ENCODE measurements around the gene ZFP42.
"Not testable (repeated sequence)": the region's sequence is repeated elsewhere in the genome, so short reads cannot be mapped to it uniquely, and the experiment has no call there.

ZFP42 gene

GRCh38 chr4:188032583-188032982 is 37.0 kb downstream of the ZFP42 start:
- no peak for DNase-seq
- intact Hi-C loops (cut with DNase I; ENCODE audit: low total_unique reads): no loop called here
- TF ChIP-seq, protein P1, sequence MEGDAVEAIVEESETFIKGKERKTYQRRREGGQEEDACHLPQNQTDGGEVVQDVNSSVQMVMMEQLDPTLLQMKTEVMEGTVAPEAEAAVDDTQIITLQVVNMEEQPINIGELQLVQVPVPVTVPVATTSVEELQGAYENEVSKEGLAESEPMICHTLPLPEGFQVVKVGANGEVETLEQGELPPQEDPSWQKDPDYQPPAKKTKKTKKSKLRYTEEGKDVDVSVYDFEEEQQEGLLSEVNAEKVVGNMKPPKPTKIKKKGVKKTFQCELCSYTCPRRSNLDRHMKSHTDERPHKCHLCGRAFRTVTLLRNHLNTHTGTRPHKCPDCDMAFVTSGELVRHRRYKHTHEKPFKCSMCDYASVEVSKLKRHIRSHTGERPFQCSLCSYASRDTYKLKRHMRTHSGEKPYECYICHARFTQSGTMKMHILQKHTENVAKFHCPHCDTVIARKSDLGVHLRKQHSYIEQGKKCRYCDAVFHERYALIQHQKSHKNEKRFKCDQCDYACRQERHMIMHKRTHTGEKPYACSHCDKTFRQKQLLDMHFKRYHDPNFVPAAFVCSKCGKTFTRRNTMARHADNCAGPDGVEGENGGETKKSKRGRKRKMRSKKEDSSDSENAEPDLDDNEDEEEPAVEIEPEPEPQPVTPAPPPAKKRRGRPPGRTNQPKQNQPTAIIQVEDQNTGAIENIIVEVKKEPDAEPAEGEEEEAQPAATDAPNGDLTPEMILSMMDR (IDR thresholded peaks at IDR 0.05): no peak

DNA sequence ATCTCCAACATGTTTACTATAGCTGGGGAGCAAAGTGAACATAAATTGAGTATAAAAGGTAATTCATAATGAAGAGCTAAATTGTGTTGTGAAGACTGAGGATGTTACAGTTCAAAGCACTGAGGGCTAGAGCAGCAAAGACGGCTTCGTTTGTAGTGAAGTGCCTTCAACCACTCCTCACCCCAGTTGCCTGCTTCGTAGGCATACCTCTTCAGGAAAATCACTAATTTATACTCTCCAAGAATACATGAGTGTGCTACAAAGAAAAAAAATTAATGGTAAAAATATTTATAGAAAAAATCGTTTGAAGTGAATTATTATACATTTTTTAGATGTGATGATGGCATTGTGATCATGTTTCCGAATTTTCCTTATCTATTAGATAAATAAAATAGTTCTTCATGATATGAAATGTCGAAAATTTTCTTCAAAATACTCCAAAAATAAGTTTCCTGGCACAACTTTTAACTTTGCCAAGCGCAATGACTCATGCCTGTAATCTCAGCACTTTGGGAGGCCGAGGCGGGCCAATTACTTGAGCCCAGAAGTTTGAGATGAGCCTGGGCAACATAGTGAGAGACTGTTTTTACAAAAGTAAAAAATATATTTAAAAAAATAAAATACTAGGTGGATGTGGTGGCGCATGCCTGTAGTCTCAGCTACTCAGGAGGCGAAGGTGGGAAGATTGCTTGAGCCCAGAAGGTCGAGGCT is 41.6 kb downstream of the ZFP42 start:
- Histone ChIP-seq H3K27ac (peak overlapping the region in 1 of 2 donors; percentile 33), H3K36me3 (no peaks in the 10 kb centered on the region), H3K4me3 (no peak overlapping the region), H3K27me3 (no peaks in the 10 kb centered on the region), H3K9me3 (no peaks in the 10 kb centered on the region), H3K4me1 (peaks cover 0 to 11% (median 0%) of the 10 kb centered on the region in 4 donors)
- no peak for DNase-seq
- TF ChIP-seq, protein P1 (IDR thresholded peaks at IDR 0.05): no peak
- intact Hi-C loops (cut with DNase I; ENCODE audit: low total_unique reads): no loop called here

More at GRCh38 chr4:188032583-188032982, 37.0 kb downstream of the ZFP42 start:
- Histone ChIP-seq H3K4me3 (no peak overlapping the region), H3K36me3 (no peaks in the 10 kb centered on the region), H3K27me3 (no peaks in the 10 kb centered on the region), H3K4me1 (peaks cover 0 to 11% (median 0%) of the 10 kb centered on the region in 4 donors), H3K9me3 (no peaks in the 10 kb centered on the region), H3K27ac (no peak overlapping the region)

DNA sequence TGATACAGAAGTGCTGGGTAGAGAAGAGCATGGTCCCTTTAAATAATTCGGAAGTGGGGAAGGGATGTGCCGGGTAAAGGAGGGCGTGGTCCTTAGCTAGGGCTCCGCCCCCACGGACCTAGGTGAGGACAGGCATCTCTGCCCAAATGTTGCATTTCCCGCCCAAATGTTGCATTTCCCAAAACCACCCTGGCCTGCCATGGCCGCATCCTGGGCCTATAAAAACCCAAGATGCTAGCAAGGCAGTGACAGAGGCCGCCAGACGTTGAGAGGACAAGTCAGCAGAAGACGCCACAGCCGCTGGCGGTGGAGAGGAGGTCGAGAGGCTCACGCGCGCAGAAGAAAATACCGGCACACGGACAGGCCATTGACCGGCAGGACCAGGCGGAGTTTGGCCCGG is 46.1 kb downstream of the ZFP42 start:
- H3K9me3 ChIP-seq: no peaks in the 10 kb centered on the region
- H3K27me3 ChIP-seq: no peaks in the 10 kb centered on the region
- H3K4me1 ChIP-seq: peaks cover 0 to 8% (median 0%) of the 10 kb centered on the region in 4 donors
- H3K36me3 ChIP-seq: no peaks in the 10 kb centered on the region
- no peak overlapping the region for H3K27ac ChIP-seq
- no peak overlapping the region for H3K4me3 ChIP-seq
- TF ChIP-seq, protein P1 (IDR thresholded peaks at IDR 0.05): no peak
- DNase-seq: no peak
- intact Hi-C loops (cut with DNase I; ENCODE audit: low total_unique reads): no loop called here

DNA sequence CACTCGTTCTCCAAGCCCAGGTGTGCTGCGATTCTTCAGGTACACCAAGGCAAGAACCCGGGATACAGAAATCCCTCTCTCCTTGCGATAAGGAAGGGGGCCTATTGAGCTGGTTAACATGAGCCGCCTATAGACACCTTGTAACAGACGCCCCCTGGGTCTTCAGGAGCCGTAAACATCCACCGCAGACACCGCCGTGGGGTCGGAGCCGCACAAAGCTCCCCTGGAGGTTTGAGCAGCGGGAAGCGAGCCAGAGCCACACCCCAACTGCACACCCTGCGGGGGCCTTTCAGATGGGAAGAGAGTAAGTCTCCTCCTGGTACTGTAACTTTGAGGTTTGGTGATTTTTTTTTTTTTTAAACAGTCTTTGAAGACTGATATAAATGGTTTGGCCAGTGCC is 46.6 kb downstream of the ZFP42 start:
- no peak overlapping the region for H3K27ac ChIP-seq
- H3K36me3 ChIP-seq: no peaks in the 10 kb centered on the region
- H3K27me3 ChIP-seq: no peaks in the 10 kb centered on the region
- intact Hi-C loops (cut with DNase I; ENCODE audit: low total_unique reads): no loop called here
- H3K9me3 ChIP-seq: no peaks in the 10 kb centered on the region
- TF ChIP-seq, protein P1 (IDR thresholded peaks at IDR 0.05): no peak
- DNase-seq: no peak
- no peak overlapping the region for H3K4me3 ChIP-seq
- peaks cover 0 to 4% (median 0%) of the 10 kb centered on the region in 4 donors for H3K4me1 ChIP-seq

- Histone ChIP-seq H3K27ac (no peak overlapping the region), H3K4me1 (no peaks in the 10 kb centered on the region), H3K4me3 (no peak overlapping the region), H3K36me3 (no peaks in the 10 kb centered on the region), H3K9me3 (no peaks in the 10 kb centered on the region), H3K27me3 (no peaks in the 10 kb centered on the region)
- intact Hi-C loops (cut with DNase I; ENCODE audit: low total_unique reads): no loop called here
- DNase-seq: no peak
- TF ChIP-seq, protein P1 (IDR thresholded peaks at IDR 0.05): no peak
Observed at GRCh38 chr4:188043154-188043553, 47.6 kb downstream of the ZFP42 start.

GRCh38 chr4:188045461-188045860 is 49.9 kb downstream of the ZFP42 start:
- H3K4me3 ChIP-seq; H3K4me1 ChIP-seq; H3K27me3 ChIP-seq; DNase-seq; H3K27ac ChIP-seq; H3K36me3 ChIP-seq; intact Hi-C loops (cut with DNase I; ENCODE audit: low total_unique reads); H3K9me3 ChIP-seq: not testable (repeated sequence)

Data from tibial artery (tissue), 4 donors.